Neural cell (in vitro differentiated cells): ENCODE results near the gene DTNBP1. TPM values are rescaled to one million over a fixed set of nuclear protein-coding genes. Genes with fewer than 3 reads are reported as not detected.

Experiments used
- H2AFZ ChIP-seq: fragments of 200-600, 300-800 bp; sonication (generic), shearing (Covaris generic); 2 replicates; pipeline ENCODE4 v1.6.0; 2014; ENCODE audit warnings: low read depth, mild to moderate bottlenecking, antibody characterized with exemption, low read length, moderate library complexity
- H3F3A ChIP-seq: fragments of 200-600 bp; shearing (Covaris generic); 2 replicates; pipeline ENCODE4 v1.6.1; 2016; ENCODE audit warnings: mild to moderate bottlenecking, moderate library complexity, mixed read lengths, antibody characterized with exemption, low read length; ENCODE audit not compliant: insufficient read depth, poor library complexity, severe bottlenecking
- H3K27ac ChIP-seq: fragments of 200-600, 300-800 bp; sonication (generic), shearing (Covaris generic); 2 replicates; pipeline ENCODE4 v1.5.1; 2014; ENCODE audit warnings: mild to moderate bottlenecking, low read length, moderate library complexity
- H3K27me3 ChIP-seq: fragments of 300-800, 200-600 bp; sonication (generic), shearing (Covaris generic); 2 replicates; pipeline ENCODE4 v1.6.0; 2014; ENCODE audit warnings: mild to moderate bottlenecking, low read depth, low read length, moderate library complexity; ENCODE audit not compliant: insufficient read depth
- H3K36me3 ChIP-seq: fragments of 300-800, 200-600 bp; sonication (generic), shearing (Covaris generic); 2 replicates; pipeline ENCODE4 v1.5.1; 2014; ENCODE audit warnings: mild to moderate bottlenecking, antibody characterized with exemption, low read length, moderate library complexity; ENCODE audit not compliant: insufficient read depth
- H3K4me2 ChIP-seq: fragments of 300-800, 200-600 bp; sonication (generic), shearing (Covaris generic); 2 replicates; pipeline ENCODE4 v1.6.0; 2014; ENCODE audit warnings: mild to moderate bottlenecking, low read length
- H3K4me3 ChIP-seq: fragments of 300-800, 200-600 bp; sonication (generic), shearing (Covaris generic); 2 replicates; pipeline ENCODE4 v1.5.1; 2014; ENCODE audit warnings: mild to moderate bottlenecking, low read length, moderate library complexity
- H3K79me2 ChIP-seq: fragments of 200-600 bp; shearing (Covaris generic); replicated peaks from 2 replicates; pipeline ENCODE4 v1.6.0; 2014; ENCODE audit warnings: mild to moderate bottlenecking, low read length, moderate library complexity; ENCODE audit not compliant: insufficient read depth
- H3K9ac ChIP-seq: fragments of 300-800, 200-600 bp; sonication (generic), shearing (Covaris generic); 2 replicates; pipeline ENCODE4 v1.6.1; 2016; ENCODE audit warnings: mild to moderate bottlenecking, low read length, mixed read lengths
- H3K9me2 ChIP-seq: fragments of 200-600 bp; shearing (Covaris generic); 2 replicates; pipeline ENCODE4 v1.6.1; 2016; ENCODE audit warnings: mild to moderate bottlenecking, low read length, mixed read lengths; ENCODE audit not compliant: insufficient read depth
- H3K9me3 ChIP-seq: fragments of 200-600, 300-800 bp; sonication (generic), shearing (Covaris generic); 2 replicates; pipeline ENCODE4 v1.6.1; 2016; ENCODE audit warnings: mild to moderate bottlenecking, mixed run types, low read length, moderate library complexity, mixed read lengths
- H4K20me1 ChIP-seq: fragments of 200-600 bp; shearing (Covaris generic); 2 replicates; pipeline ENCODE4 v1.6.1; 2016; ENCODE audit warnings: mild to moderate bottlenecking, mixed run types; ENCODE audit not compliant: insufficient read depth
- CTCF ChIP-seq: fragments of 450-650 bp; IDR thresholded peaks from 2 replicates; pipeline ENCODE4 v1.5.1; 2014; ENCODE audit warnings: antibody characterized with exemption, mild to moderate bottlenecking, moderate library complexity; ENCODE audit not compliant: poor library complexity, severe bottlenecking
- EP300 ChIP-seq: fragments of 450-650 bp; conservative IDR thresholded peaks from 2 replicates; pipeline ENCODE4 v1.6.1; 2014; ENCODE audit warnings: antibody characterized with exemption, mild to moderate bottlenecking, moderate library complexity; ENCODE audit not compliant: poor library complexity, severe bottlenecking
- EZH2 ChIP-seq: fragments of 200-600, 300-800 bp; shearing (Covaris generic), sonication (generic); IDR thresholded peaks from 2 replicates; pipeline ENCODE4 v1.6.1; 2014; ENCODE audit warnings: antibody characterized with exemption, low read length, borderline replicate concordance, mild to moderate bottlenecking; ENCODE audit not compliant: insufficient read depth, poor library complexity, severe bottlenecking
- MXI1 ChIP-seq: fragments of 450-650 bp; conservative IDR thresholded peaks from 2 replicates; pipeline ENCODE4 v1.6.1; 2014; ENCODE audit warnings: antibody characterized with exemption, mild to moderate bottlenecking; ENCODE audit not compliant: poor library complexity, severe bottlenecking
- POLR2AphosphoS5 ChIP-seq: IDR thresholded peaks from 2 replicates; pipeline ENCODE4 v1.6.1; 2012
- RAD21 ChIP-seq: fragments of 450-650 bp; conservative IDR thresholded peaks from 2 replicates; pipeline ENCODE4 v1.6.1; 2014; ENCODE audit warnings: antibody characterized with exemption, mild to moderate bottlenecking, moderate library complexity
- REST ChIP-seq: IDR thresholded peaks from 2 replicates; pipeline ENCODE4 v1.6.1; 2012; ENCODE audit warnings: borderline replicate concordance
- SMC3 ChIP-seq: fragments of 450-650 bp; conservative IDR thresholded peaks from 2 replicates; pipeline ENCODE4 v1.6.1; 2014; ENCODE audit warnings: antibody characterized with exemption, mild to moderate bottlenecking, moderate library complexity; ENCODE audit not compliant: poor library complexity
- TAF1 ChIP-seq: IDR thresholded peaks from 2 replicates; pipeline ENCODE4 v1.6.1; 2012; ENCODE audit warnings: low read depth
- polyA plus RNA-seq: library from polyadenylated mRNA; depleted of rRNA; stranded (reverse); fragments of >200 nt; gene quantifications from 2 replicates; pipeline ENCODE4 v1.2.3, GENCODE V29; 2014

Gene DTNBP1
- polyA plus RNA-seq, 1 donor from 2014 or later, result 22.6 TPM

- Histone ChIP-seq H3K9me2 (no peaks in the 10 kb centered on the region), H3K9ac (no peak overlapping the region), H3K27ac (no peak overlapping the region), H3K79me2 (peaks cover 39% of the 10 kb centered on the region), H3K4me3 (no peak overlapping the region), H3K4me2 (no peak overlapping the region), H3K36me3 (no peaks in the 10 kb centered on the region), H3F3A (peaks cover 3% of the 10 kb centered on the region), H4K20me1 (no peaks in the 10 kb centered on the region), H2AFZ (no peak overlapping the region), H3K9me3 (no peaks in the 10 kb centered on the region), H3K27me3 (no peaks in the 10 kb centered on the region)
- TF ChIP-seq MXI1 (no peak), CTCF (no peak), EP300 (no peak), TAF1 (no peak), EZH2 (no peak), REST (no peak), POLR2AphosphoS5 (no peak), RAD21 (no peak), SMC3 (no peak)
Observed at GRCh38 chr6:15476631-15477380, 186.0 kb downstream of the DTNBP1 start.

GRCh38 chr6:15475872-15476271, 187.0 kb downstream of the DTNBP1 start:
- no peaks in the 10 kb centered on the region for H3K9me2 ChIP-seq
- no peaks in the 10 kb centered on the region for H4K20me1 ChIP-seq
- TF ChIP-seq EZH2 (no peak), SMC3 (no peak), CTCF (no peak), RAD21 (no peak), POLR2AphosphoS5 (no peak), REST (no peak), EP300 (no peak)
- H3K27me3 ChIP-seq, result no peaks in the 10 kb centered on the region
- H3K4me3 ChIP-seq, result no peak overlapping the region
- H3K36me3 ChIP-seq, result no peaks in the 10 kb centered on the region
- H3K9ac ChIP-seq, result no peak overlapping the region
- H3K27ac ChIP-seq, result no peak overlapping the region
- peaks cover 3% of the 10 kb centered on the region for H3F3A ChIP-seq
- no peaks in the 10 kb centered on the region for H3K9me3 ChIP-seq
- peaks cover 37% of the 10 kb centered on the region for H3K79me2 ChIP-seq
- no peak overlapping the region for H2AFZ ChIP-seq
- no peak overlapping the region for H3K4me2 ChIP-seq
